Natural killer cell (primary cell): ENCODE measurements around the gene PRKAG2. TPM values are rescaled to one million over a fixed set of nuclear protein-coding genes. Genes with fewer than 3 reads are reported as not detected.

Source experiments
- ATAC-seq, 3 donors: fragments of 150-1000 bp in 2 of 3; fragments of 200-7000 bp in 1 of 3; cut with Tn5 transposase; 1 replicate in 1 of 3; 2 replicates in 2 of 3; pipeline ENCODE4 v1.10.0; 2021; ENCODE audit warnings: mild to moderate bottlenecking in 2 of 3, moderate library complexity in 2 of 3
- DNase-seq, 2 donors: peaks; one replicate each; pipeline versions ENCODE4 v3.0.0 to v3.0.0-alpha.2; 2013 to 2021; ENCODE audit warnings: mixed read lengths in 1 of 2
- H3K27ac ChIP-seq: one replicate; pipeline ENCODE4 v1.5.1; 2013; ENCODE audit warnings: mild to moderate bottlenecking, low read length
- H3K27me3 ChIP-seq: one replicate; pipeline ENCODE4 v1.6.1; 2013; ENCODE audit warnings: low read length; ENCODE audit not compliant: control insufficient read depth, insufficient read depth
- H3K36me3 ChIP-seq: one replicate; pipeline ENCODE4 v1.6.1; 2013; ENCODE audit warnings: low read length; ENCODE audit not compliant: control insufficient read depth, insufficient read depth
- H3K4me1 ChIP-seq: one replicate; pipeline ENCODE4 v1.6.1; 2013; ENCODE audit warnings: low read length; ENCODE audit not compliant: control insufficient read depth, insufficient read depth
- H3K4me3 ChIP-seq: one replicate; pipeline ENCODE4 v1.5.1; 2013; ENCODE audit warnings: low read length
- H3K9me3 ChIP-seq: one replicate; pipeline ENCODE4 v1.6.1; 2013; ENCODE audit warnings: low read length; ENCODE audit not compliant: control insufficient read depth, insufficient read depth
- H3K27ac Mint-ChIP-seq, 2 donors: one replicate each; pipeline ENCODE4 v1.8.0; 2022; ENCODE audit warnings: mild to moderate bottlenecking in 2 of 2, mixed read lengths in 2 of 2, moderate library complexity in 1 of 2
- H3K27me3 Mint-ChIP-seq, 2 donors: one replicate each; pipeline ENCODE4 v1.8.0; 2022; ENCODE audit warnings: low read depth in 2 of 2, mixed read lengths in 2 of 2
- H3K36me3 Mint-ChIP-seq: one replicate; pipeline ENCODE4 v1.8.0; 2022; ENCODE audit warnings: mixed read lengths
- H3K4me1 Mint-ChIP-seq, 2 donors: one replicate each; pipeline ENCODE4 v1.8.0; 2022; ENCODE audit warnings: mixed read lengths in 2 of 2
- H3K4me3 Mint-ChIP-seq: one replicate; pipeline ENCODE4 v1.8.0; 2022; ENCODE audit warnings: mild to moderate bottlenecking, moderate library complexity, mixed read lengths
- H3K9me3 Mint-ChIP-seq, 2 donors: one replicate each; pipeline ENCODE4 v1.8.0; 2022; ENCODE audit warnings: mixed read lengths in 2 of 2
- CTCF ChIP-seq: fragments of 200-600 bp; IDR thresholded peaks from one replicate; pipeline ENCODE4 v1.8.0; 2022; ENCODE audit warnings: antibody characterized with exemption
- WGBS: methylation state at CpG from one replicate; pipeline ENCODE4 v1.1.7; 2013; ENCODE audit warnings: missing lambda C conversion rate; ENCODE audit not compliant: insufficient coverage; 5-methylcytosine and 5-hydroxymethylcytosine counted together
- intact Hi-C: fragments of 100-400 bp; cut with micrococcal nuclease; formaldehyde crosslinking; loops from one replicate; pipeline ENCODE4 v1.14.2; 2022
- total RNA-seq, 4 donors: library from RNA; stranded (reverse); fragments of 120-200 nt in 1 of 4; gene quantifications; one replicate each; pipeline versions ENCODE4 v1.2.3 to v1.2.4, GENCODE V29; 2013 to 2022

PRKAG2 gene
- total RNA-seq, 3 donors from 2014 or later (not counting 1 experiment from before 2014, with no cell fraction given) = 42.6 to 66.5 (median 64.4) TPM

- H3K36me3 ChIP-seq = no peaks in the 10 kb centered on the region
- H3K4me1 Mint-ChIP-seq = peaks cover 18 to 26% of the 10 kb centered on the region in 2 donors
- DNase-seq (peak in 1 of 2 donors; percentile 30), ATAC-seq (peak; percentile 62 to 92 (median 84))
- H3K4me3 Mint-ChIP-seq = no peak overlapping the region
- no peak for TF ChIP-seq CTCF
- H3K27ac Mint-ChIP-seq = peak overlapping the region in 1 of 2 donors; percentile 49
- H3K36me3 Mint-ChIP-seq = no peaks in the 10 kb centered on the region
- no peaks in the 10 kb centered on the region for H3K27me3 ChIP-seq
- H3K27ac ChIP-seq = no peak overlapping the region
- no peaks in the 10 kb centered on the region for H3K9me3 Mint-ChIP-seq
- H3K4me1 ChIP-seq = peaks cover 37% of the 10 kb centered on the region
- no peaks in the 10 kb centered on the region for H3K27me3 Mint-ChIP-seq
- H3K4me3 ChIP-seq = no peak overlapping the region
- WGBS = 77% methylated on average over 33 of the region's 33 CpGs
- no peaks in the 10 kb centered on the region for H3K9me3 ChIP-seq
- intact Hi-C loops = no loop called here
Measured at GRCh38 chr7:151744656-151745638, 132.0 kb downstream of the PRKAG2 start.

- Histone ChIP-seq H3K4me3 (no peak overlapping the region), H3K27me3 (no peaks in the 10 kb centered on the region), H3K4me1 (peaks cover 37% of the 10 kb centered on the region), H3K9me3 (no peaks in the 10 kb centered on the region), H3K27ac (no peak overlapping the region), H3K36me3 (no peaks in the 10 kb centered on the region)
- no peak for DNase-seq
- Mint-ChIP-seq H3K27me3 (no peaks in the 10 kb centered on the region), H3K27ac (no peak overlapping the region), H3K36me3 (no peaks in the 10 kb centered on the region), H3K9me3 (no peaks in the 10 kb centered on the region), H3K4me3 (no peak overlapping the region), H3K4me1 (peaks cover 18 to 30% of the 10 kb centered on the region in 2 donors)
- no peak for TF ChIP-seq CTCF
- WGBS = 85% methylated on average over 18 of the region's 18 CpGs
- intact Hi-C loops = no loop called here
- no peak for ATAC-seq
Measured at GRCh38 chr7:151744051-151744580, 132.8 kb downstream of the PRKAG2 start.

GRCh38 chr7:151743481-151743983 is 133.4 kb downstream of the PRKAG2 start:
- Mint-ChIP-seq H3K27ac (peak overlapping the region in 1 of 2 donors; percentile 49), H3K9me3 (no peaks in the 10 kb centered on the region), H3K4me3 (no peak overlapping the region), H3K36me3 (no peaks in the 10 kb centered on the region), H3K27me3 (no peaks in the 10 kb centered on the region), H3K4me1 (peaks cover 22 to 30% of the 10 kb centered on the region in 2 donors)
- ATAC-seq (no peak), DNase-seq (no peak)
- no peak for TF ChIP-seq CTCF
- Histone ChIP-seq H3K27ac (no peak overlapping the region), H3K36me3 (no peaks in the 10 kb centered on the region), H3K9me3 (no peaks in the 10 kb centered on the region), H3K4me3 (no peak overlapping the region), H3K27me3 (no peaks in the 10 kb centered on the region), H3K4me1 (peaks cover 37% of the 10 kb centered on the region)
- intact Hi-C loops = no loop called here
- WGBS = 79% methylated on average over 10 of the region's 10 CpGs
